H1 (cell line): ENCODE measurements around the gene NCAPG2. TPM values are rescaled to one million over a fixed set of nuclear protein-coding genes. Genes with fewer than 3 reads are reported as not detected.

Source experiments
- JUN ChIP-seq: IDR thresholded peaks from 2 replicates; pipeline ENCODE4 v1.6.1; 2011; ENCODE audit warnings: low read depth, mild to moderate bottlenecking, improper control_type of control experiment, low read length
- RBBP5 ChIP-seq: IDR thresholded peaks from 2 replicates; pipeline ENCODE4 v1.7.1; 2012; ENCODE audit warnings: low read depth, mild to moderate bottlenecking, inconsistent platforms, low read length, moderate library complexity, borderline replicate concordance
- SIRT6 ChIP-seq: IDR thresholded peaks from one replicate; pipeline ENCODE4 v1.7.1; 2012; ENCODE audit warnings: low read length, inconsistent platforms
- SIX5 ChIP-seq: IDR thresholded peaks from 2 replicates; pipeline ENCODE4 v1.6.1; 2011; ENCODE audit warnings: mild to moderate bottlenecking, low read depth, low read length
- SUZ12 ChIP-seq: fragments of 200-600 bp; sonication (generic); IDR thresholded peaks from 2 replicates; pipeline ENCODE4 v1.6.1; 2012; ENCODE audit warnings: mild to moderate bottlenecking, inconsistent platforms, low read length, moderate library complexity, mixed read lengths
- TAF1 ChIP-seq: IDR thresholded peaks from 2 replicates; pipeline ENCODE4 v1.6.1; 2011; ENCODE audit warnings: mild to moderate bottlenecking, low read depth, low read length
- ZNF274 ChIP-seq: IDR thresholded peaks from 2 replicates; pipeline ENCODE4 v1.7.0; 2012; ENCODE audit warnings: low read length, borderline replicate concordance; ENCODE audit errors: extremely low read depth
- polyA plus RNA-seq, 7 experiments: library from polyadenylated mRNA; depleted of rRNA in 3 of 7; stranded (reverse) in 5 of 7; unstranded in 2 of 7; fragments of >200 nt in 5 of 7; fragments of 200-250 nt in 2 of 7; gene quantifications; 1 replicate in 5 of 7; 2 replicates in 1 of 7; 4 replicates in 1 of 7; pipeline versions ENCODE4 v1.2.1 to v1.2.3, GENCODE V29; 2011 to 2013; ENCODE audit warnings: missing spikeins in 2 of 7, mixed read lengths in 2 of 7
- total RNA-seq: library from RNA; stranded (reverse); fragmentation: NEBNext Ultra II Directional; extraction: Animal tissue kit (Norgen Biotek cat#: 25700); gene quantifications from 2 replicates; pipeline ENCODE4 v1.2.1, GENCODE V29; 2021
- TF ChIP-seq, protein P1 (sequence below), 3 experiments: IDR thresholded peaks; 1 replicate in 2 of 3; 2 replicates in 1 of 3; pipeline versions ENCODE4 v1.5.1 to v1.6.1; 2011; ENCODE audit warnings: low read length in 3 of 3, mild to moderate bottlenecking in 3 of 3, inconsistent platforms in 2 of 3, low read depth in 1 of 3, moderate library complexity in 1 of 3; ENCODE audit not compliant: insufficient read depth in 1 of 3; ENCODE audit errors: control extremely low read depth in 1 of 3

NCAPG2 gene
- total and polyA plus RNA-seq, 2 of the 8 experiments (the other 6 are each of a cell fraction or from before 2014, with no cell fraction given): 49.9 to 119 TPM

DNA sequence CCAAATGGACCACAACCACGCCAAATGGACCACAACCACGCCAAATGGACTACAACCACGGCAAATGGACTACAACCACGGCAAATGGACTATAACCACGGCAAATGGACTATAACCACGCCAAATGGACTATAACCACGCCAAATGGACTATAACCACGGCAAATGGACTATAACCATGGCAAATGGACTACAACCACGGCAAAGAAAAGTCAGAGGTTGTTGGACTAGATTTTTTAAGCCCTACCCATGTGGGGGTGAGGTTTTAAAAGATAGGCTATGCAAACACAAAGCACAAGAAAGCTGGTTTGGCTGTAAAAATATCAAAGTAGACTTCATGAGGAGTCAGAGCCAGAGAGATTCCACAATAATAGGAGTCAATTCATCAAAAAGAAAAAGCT, 55.8 kb downstream of the NCAPG2 start (continued):
- TF ChIP-seq, protein P1, sequence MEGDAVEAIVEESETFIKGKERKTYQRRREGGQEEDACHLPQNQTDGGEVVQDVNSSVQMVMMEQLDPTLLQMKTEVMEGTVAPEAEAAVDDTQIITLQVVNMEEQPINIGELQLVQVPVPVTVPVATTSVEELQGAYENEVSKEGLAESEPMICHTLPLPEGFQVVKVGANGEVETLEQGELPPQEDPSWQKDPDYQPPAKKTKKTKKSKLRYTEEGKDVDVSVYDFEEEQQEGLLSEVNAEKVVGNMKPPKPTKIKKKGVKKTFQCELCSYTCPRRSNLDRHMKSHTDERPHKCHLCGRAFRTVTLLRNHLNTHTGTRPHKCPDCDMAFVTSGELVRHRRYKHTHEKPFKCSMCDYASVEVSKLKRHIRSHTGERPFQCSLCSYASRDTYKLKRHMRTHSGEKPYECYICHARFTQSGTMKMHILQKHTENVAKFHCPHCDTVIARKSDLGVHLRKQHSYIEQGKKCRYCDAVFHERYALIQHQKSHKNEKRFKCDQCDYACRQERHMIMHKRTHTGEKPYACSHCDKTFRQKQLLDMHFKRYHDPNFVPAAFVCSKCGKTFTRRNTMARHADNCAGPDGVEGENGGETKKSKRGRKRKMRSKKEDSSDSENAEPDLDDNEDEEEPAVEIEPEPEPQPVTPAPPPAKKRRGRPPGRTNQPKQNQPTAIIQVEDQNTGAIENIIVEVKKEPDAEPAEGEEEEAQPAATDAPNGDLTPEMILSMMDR (IDR thresholded peaks at IDR 0.05; ENCODE audit: control extremely low read depth in 1 of 3, insufficient read depth in 1 of 3, low read depth in 1 of 3, low read length in 3 of 3): no peak
- TF ChIP-seq JUN (no peak), SUZ12 (no peak), SIX5 (no peak), RBBP5 (no peak), SIRT6 (no peak), ZNF274 (no peak), TAF1 (no peak)
- TF ChIP-seq, all 59 proteins: peak for 0
